Mucosa of gallbladder (tissue), 1 donor: ENCODE results near the gene NDUFS8. TPM values are rescaled to one million over a fixed set of nuclear protein-coding genes. Genes with fewer than 3 reads are reported as not detected.

ENCODE experiments used
- DNase-seq: peaks from one replicate; pipeline ENCODE4 v3.0.0-alpha.2; 2020; ENCODE audit warnings: low spot score
- total RNA-seq: library from RNA; stranded (reverse); gene quantifications from one replicate; pipeline ENCODE4 v1.2.1, GENCODE V29; 2021
- donor health status: DM: no; HTN: no; CAD: no.

NDUFS8 gene
- total RNA-seq, 1 donor from 2014 or later, result 168 TPM

DNA sequence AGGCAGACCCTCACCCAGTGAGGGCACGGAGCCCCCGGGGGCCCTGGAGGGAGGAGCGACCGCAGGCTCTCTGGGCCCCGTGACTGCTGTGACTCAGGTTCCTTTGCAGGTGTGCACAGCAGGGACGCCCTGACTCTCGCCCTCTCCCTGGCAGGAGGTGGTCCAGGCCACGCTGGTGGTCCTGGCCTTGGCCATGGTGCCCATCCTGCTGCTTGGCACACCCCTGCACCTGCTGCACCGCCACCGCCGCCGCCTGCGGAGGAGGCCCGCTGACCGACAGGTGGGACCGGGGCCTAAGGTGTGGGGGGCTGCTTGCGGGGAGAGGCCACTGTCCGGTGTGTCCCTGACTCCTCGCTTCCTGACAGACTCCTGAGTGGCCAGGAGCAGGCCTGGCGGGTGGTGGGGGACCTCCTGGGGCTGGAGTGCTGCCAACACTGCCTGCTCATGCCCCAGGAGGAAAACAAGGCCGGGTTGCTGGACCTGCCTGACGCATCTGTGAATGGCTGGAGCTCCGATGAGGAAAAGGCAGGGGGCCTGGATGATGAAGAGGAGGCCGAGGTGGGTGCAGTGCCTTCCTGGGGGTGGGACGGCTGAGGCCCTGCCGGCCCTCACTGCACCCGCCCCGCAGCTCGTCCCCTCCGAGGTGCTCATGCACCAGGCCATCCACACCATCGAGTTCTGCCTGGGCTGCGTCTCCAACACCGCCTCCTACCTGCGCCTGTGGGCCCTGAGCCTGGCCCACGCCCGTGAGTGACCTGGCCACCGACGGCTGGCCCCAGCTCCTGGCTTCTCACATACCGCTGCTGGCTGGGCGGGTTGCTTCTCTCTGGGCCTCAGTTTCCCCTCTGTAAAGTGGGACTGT is 19.3 kb downstream of the NDUFS8 start:
- DNase-seq, result no peak

DNA sequence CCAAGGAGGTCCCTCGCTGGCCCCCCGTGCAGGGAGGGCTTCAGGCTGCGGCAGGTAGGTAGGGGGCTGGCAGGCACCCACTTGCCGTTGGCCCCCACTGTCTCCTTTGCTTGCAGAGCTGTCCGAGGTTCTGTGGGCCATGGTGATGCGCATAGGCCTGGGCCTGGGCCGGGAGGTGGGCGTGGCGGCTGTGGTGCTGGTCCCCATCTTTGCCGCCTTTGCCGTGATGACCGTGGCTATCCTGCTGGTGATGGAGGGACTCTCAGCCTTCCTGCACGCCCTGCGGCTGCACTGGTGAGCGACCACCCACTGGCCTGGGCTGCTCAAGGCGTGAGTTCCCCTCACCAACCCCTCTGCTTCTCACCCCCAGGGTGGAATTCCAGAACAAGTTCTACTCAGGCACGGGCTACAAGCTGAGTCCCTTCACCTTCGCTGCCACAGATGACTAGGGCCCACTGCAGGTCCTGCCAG is 19.9 kb downstream of the NDUFS8 start:
- DNase-seq, result no peak

DNA sequence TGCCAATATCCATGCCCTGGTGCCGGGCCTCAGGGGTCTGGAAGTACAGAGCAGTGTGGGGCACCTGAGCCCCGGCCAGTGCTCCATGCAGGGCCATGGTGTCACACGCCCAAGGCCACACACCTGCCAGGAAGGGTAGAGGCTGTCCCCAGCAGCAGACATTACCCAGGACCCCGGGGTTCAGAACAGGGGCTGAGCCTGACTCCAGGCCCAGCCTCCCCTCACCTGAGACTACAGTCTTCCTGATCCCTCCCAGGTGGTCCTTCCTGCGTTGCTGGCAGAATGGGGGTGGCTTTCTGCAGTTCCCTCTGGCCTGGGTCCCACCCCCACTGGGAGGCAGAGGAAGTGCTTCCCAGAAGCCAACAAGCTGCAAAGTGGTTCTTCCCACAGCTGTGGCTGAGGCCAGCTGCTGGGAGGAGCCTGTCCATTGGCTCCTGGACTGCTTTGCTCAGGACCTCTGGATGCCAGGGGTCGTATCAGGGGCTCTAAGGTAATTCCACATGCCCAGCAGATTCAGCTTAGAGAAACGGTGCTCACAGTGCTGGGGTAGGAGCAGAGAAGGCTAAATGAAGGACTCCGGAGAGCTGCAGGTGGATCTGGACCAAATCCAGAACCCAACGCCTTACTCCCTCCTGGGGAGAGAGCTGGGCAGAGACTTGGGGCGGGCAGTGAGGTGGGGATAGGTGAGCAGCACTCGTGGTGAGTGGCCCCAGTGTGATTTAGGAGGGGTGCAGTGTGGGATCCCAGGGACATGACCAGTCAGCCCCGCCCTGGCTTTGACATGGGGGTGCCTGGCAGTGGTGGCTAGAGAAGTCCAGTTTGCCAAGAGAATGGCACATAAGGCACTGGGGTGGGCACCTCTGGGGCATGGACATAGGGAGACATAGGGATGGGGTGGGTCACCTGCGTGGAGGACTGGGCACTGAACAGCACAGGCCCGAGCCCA is 21.0 kb downstream of the NDUFS8 start:
- DNase-seq, result no peak

DNA sequence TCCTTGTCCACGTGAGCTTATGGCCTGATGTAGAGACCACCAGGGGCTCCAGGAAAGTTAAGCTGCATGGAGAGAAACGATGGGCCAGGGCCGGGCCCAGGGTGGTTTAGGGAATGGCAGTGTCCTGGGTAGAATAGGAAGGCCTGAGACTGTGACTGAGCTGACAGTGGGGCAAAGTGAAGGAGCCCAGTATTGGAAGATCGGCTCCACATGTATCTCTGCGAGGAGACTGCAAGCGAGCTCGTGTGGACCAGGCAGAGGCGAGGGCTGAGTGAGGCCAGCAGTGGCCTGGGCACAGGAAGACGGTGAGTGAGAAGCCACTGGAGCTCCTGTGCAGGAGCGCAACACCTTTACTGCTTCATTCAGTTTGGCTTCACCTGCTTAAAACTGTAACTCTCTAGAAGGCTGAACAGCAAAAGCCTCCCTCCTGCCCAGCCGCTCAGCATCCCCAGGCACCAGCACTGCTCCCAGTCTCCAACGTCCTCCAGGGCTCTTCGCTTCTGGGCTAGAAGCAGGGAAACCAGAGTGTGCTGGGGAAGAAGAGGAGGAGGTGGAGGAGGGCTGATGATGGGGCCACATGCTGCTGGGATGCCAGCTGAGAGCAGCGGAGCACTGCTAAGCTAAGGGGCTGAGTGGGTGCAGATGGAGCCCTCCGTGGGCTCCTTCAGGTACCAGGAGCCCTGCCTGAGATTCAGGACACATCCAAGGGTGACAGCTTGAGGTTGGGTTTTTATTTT is 21.8 kb downstream of the NDUFS8 start:
- DNase-seq, result no peak

DNA sequence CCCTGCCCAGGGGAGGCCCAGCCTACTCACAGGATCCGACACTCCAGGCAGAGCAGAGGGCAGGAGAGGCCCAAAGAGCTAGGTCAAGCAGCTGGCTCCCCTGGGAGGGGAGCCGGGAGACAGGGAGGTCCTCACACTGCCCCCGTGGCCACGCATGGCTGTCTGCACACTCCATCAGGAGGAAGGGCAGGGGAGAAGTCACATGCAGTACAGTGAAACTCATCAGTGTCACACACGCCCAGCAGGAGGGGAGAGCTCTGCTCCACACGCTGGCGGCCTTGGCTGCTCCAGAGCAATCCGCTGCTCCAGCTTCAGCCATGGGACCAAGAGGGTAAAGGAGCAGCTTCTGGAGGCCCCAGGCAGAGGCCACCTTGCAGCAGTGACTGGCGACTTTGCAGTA is 22.6 kb downstream of the NDUFS8 start:
- no peak for DNase-seq

DNA sequence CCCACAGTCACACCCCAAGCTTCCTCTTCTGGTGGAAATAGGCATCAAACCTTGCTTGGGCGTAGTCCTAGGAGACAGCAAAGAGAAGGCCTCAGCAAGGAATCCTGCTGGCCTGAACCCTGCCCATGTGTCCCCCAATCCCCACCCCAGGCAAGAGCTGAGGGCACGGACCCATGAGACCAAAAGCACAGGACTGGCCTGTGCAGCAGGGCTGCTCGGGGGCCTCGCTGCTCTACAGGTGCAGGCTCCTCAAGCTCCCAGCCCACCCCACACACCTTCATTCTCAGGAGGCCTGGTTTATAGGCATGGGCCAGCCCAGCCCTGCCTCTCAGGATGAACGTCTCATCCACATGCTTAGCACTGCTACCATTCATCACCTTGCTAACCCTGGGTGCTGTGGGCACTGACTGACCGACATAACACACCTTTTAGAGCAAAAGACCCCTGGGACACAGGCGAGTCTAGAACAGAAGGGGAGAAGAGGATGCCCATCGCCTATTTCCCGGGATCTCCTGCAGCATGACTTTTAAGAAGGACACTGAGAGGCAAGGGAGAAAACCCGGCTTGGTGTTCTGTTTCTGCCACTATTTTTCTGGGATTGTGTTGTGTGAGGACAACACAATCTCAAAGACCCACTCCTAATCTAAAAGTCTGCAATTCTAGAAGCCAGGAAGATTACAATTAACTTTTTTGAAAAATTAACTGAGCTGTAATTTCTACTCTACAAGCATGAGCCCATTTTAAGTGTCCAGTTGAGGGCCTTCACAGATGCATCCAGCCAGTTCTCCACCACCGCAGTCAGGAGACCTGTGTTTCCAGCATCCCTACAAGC is 23.7 kb downstream of the NDUFS8 start:
- no peak for DNase-seq

DNA sequence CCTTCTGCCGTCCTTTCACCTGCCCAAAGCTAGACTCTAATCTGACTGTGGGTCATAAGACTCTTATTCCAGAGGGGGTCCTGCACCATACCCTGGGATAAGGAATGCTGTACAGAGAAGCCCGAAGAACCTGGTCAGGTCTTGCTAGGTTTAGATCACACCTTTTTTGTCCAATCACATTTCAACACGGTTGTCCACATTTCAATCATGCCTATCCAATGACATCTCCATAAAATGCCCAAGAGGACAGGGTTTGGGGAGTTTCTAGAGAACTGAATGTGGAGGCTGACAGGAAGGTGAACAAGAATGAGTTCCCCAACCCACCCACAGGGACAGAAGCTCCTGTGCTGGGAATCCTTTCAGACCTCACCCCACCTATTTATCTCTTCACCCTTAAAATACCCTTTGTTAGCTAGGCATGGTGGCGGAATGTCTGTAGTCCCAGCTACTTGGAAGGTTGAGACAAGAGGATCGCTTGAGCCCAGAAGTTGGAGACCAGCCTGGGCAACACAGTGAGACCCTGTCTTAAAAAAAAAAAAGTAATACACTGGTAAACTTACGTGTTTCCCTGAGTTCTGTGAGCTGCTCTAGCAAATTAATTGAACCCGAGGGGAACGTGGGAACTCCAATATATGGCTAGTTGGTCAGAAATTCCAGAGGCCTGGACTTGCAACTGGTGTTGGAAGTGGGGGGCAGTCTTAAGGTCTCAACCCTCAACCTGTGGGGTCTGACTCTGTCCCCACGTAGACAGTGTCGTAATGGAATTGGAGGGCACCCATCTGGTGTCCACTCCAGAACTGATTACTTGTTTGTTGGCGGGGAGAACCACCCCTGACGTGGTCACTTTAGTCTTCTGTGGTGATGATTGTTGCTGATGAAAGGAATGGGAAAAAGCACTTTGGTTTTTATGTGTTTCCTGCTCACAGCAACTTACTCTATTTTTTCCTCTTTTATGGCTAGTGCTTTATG is 26.1 kb downstream of the NDUFS8 start:
- no peak for DNase-seq

DNA sequence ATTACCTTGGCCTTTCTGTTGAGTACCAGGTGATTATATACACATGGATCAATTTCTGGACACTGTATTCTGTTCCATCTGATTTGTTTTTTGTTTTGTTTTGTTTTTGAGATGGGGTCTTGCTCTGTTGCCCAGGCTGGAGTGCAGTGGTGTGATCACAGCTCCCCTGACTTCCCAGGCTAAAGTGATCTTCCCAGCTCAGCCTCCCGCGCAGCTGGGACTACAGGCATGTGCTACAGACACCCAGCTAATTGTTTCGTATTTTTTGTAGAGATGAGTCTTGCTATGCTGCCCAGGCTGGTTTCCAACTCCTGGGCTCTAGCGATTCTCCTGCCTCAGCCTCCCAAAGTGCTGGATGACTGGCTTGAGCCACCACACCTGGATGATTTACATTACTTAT is 27.3 kb downstream of the NDUFS8 start:
- DNase-seq, result no peak

DNA sequence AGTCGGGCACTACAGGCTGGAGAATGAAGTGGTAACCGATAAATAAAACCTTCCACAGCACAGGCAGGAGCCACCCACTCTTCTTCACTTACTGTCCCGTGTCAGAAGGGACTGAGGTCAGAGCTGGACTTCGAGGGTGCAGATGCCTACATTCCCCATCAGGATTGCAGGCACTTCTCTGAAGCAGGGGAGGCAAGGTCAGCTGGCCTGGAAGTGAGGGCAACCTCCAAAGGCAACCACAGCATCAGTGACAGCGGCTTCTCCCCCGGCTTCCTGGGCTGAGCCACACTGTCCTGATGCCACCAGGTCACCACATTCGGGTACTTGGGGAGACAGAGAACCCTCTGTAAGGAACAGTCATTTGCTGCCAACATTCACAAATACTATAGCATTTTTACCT is 31.0 kb downstream of the NDUFS8 start:
- DNase-seq, result no peak

DNA sequence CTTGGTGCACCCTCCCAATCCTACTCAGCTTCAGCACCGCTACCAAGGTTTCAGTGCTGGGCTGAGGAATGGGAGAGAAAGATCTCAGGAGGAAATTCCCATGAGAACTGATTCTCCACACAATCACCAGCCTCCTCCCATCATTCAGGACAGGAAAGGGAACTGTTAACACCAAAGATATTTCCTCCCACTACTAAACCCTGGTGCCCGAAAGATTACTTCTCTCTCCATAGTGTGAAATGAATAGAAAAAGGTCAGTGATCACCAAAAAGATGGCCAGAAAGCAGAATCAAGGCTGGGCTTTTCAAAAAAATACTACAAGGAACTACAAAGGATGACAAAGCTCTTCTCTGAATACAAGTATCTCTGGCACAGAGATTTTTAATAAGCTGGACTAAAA is 34.4 kb downstream of the NDUFS8 start:
- no peak for DNase-seq

DNA sequence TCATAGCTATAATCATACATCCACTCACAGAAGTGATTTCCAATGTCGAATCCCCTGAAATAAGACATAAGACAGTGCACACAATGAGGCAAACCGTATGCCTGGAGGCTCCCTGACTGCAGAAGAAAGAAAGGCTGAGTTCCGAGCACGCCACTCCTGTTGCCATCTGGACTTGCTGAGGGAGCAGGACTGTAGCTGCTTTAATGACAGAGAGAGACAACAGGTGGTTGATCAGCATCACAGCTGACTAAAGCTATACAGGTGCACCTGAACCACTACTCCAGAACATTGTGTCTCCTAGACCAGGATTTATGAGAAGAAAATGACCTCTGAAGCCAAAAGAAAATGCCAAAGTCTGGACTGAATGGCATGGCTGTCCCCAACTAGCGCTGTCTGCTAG is 35.4 kb downstream of the NDUFS8 start:
- DNase-seq, result no peak

DNA sequence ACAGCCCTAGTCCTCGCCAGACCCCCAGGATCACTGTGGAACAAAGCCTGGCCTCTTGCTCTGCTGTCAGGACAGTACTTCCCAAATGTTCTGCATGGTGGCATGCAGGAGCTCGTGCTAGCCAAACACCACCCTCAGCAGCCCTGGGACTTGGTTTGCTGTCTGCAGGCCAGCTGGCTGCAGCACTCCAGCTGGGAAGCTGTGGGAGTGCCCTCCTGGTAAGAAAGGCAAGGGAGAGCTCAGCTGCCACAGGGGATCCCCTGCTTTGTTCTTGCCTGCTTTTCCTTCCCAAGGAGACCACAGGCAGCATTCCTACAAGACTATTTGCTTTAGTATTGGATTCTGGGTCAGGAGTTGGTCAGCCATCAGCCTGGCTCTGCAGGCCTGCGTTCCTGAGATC is 36.3 kb downstream of the NDUFS8 start:
- no peak for DNase-seq

DNA sequence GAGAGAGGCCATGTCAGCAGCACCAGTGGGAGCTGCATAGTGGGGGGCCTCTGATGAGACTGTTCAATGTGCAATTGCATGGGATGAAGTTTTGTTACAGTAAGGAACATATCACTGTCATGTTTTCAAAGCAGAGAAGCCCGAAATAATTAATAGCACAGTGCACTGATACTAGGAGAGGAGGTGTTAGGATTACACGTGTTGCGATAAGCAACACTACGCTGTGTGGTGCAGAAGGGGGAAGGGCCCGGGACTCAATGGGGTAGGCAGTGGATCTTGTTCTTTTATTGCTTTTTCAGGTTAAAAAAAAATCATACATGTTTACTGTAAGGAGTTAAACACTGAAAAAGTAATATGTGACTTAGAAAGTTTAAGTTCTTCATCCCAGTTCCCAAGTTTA is 37.5 kb downstream of the NDUFS8 start:
- no peak for DNase-seq

DNA sequence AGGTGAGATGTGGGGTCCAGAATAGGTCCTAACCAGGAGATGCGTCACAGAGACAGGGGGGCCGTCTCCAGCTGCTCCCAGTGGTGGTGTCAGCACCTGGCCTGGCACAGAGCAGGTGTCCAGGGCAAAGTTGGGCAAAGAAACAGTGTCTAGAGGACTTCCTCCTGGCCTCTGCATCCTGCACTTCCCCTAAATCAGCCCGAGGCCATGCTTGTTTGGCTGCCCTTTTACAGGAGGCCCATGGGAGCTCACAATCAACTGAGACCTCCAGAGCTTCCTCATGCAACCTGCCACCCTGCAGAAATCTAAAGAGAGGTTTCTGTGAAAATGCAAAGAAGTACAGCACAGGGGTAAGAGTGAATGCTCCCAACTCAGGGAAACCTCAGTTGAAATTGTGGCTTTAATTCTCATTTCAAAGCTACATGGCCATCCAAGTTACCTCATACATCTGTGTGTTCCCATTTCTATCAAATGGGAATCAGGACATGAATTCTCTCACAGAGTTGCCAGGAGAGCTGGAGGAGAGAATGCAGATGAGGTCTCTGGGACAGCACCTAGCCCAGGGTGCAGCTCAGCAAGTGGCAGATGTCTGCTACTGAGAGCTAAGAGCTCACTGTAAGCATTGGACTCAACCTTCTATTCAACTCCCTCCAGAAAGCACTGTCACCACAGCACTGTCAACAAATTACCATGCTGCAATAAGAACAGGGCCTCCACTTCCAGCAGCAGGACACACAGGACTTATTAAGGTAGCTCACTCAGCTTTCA is 41.0 kb downstream of the NDUFS8 start:
- no peak for DNase-seq

DNA sequence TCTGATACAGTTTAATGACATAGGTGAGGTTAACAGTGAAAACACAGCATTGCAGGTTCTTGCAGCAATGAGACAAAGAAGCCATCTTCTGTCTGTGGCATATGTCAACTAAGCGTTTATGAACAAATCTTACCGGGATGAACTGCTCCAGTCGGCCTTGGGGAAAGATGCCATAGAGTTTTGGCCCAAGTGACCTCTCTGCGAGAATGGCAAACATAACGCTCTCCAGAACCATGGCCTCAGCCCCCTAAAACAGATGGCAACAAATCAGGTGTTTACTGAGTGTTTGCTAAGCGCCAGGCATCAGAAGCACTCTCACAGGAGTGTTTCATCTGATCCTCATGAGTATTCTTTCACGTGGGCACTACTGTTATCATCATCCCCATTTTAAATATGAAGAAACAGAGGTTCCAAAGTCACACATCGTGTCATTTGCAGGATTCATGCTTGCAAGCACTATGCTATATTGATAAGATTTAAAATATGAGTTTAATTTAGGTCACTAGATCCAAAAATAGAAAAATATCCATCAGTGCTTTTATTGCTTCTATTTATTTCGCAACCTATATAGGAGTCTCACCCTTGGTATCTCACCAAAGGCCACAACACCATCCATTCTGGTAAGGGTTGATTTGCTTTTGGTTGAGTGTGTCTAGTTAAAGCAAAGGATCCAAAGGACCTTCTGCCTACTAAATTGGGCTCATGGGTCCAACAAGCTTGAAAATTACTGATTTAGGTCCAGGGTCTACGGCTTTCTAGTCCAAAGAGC is 44.3 kb downstream of the NDUFS8 start:
- DNase-seq, result no peak

DNA sequence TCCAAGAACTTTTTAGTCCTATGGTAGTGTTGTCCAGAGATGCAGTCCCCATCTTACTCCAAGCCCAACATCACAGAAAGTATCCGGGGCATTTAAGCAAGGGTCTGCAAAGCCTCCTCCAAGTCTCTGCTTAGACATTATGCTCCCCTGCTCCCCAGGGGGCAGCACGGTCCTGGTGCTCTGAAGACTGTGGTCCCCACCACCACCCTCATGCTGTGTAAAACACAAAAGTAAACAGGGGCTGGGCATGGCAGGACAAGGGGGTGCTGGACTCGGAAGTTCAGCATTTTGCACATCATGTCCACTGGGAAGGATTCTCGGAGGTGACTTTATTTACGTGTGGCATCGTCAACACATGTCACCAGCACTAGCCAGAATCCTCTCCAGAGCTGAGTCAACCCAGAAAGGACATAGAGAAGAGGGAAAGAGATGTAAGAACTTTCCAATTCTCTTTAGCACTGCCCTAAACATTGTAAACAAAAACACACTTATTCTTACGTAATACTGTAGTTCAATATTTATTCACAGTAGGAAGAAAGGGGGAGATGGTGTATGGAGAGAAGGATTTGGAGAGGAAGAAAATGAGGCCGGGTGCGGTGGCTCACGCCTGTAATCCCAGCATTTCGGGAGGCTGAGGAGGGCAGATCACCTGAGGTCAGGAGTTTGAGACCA is 46.0 kb downstream of the NDUFS8 start:
- DNase-seq, result no peak
